HG02885 (cell line): ENCODE measurements around the gene NPLOC4.
"Not testable (repeated sequence)": the region's sequence is repeated elsewhere in the genome, so short reads cannot be mapped to it uniquely, and the experiment has no call there.

ENCODE experiments used
- ATAC-seq: cut with Tn5 transposase; IDR thresholded peaks from one replicate; pipeline ENCODE4 v1.9.1; 2021; ENCODE audit warnings: mild to moderate bottlenecking; ENCODE audit not compliant: unreplicated experiment, poor library complexity

Gene NPLOC4

GRCh38 chr17:81641825-81642489, 5.0 kb upstream of the NPLOC4 start:
- ATAC-seq = no peak

- ATAC-seq = no peak
Measured at GRCh38 chr17:81640011-81640410, 3.1 kb upstream of the NPLOC4 start.

GRCh38 chr17:81638683-81639082, 1.8 kb upstream of the NPLOC4 start:
- no peak for ATAC-seq

- peak; percentile 13 for ATAC-seq
Measured at GRCh38 chr17:81635973-81636504, 873 bp downstream of the NPLOC4 start.

- ATAC-seq = no peak
Measured at GRCh38 chr17:81635431-81635830, 1.5 kb downstream of the NPLOC4 start.

GRCh38 chr17:81631482-81631881, 5.4 kb downstream of the NPLOC4 start:
- ATAC-seq = no peak

GRCh38 chr17:81630274-81630673, 6.6 kb downstream of the NPLOC4 start:
- ATAC-seq = no peak

GRCh38 chr17:81621494-81622130, 15.3 kb downstream of the NPLOC4 start:
- no peak for ATAC-seq

- not testable (repeated sequence) for ATAC-seq
Measured at GRCh38 chr17:81618307-81618706, 18.6 kb downstream of the NPLOC4 start.

GRCh38 chr17:81616877-81617276, 20.0 kb downstream of the NPLOC4 start:
- no peak for ATAC-seq

- ATAC-seq = no peak
Measured at GRCh38 chr17:81615401-81615930, 21.4 kb downstream of the NPLOC4 start.

- ATAC-seq = no peak
Measured at GRCh38 chr17:81612172-81612970, 24.5 kb downstream of the NPLOC4 start.

GRCh38 chr17:81609541-81610311, 27.2 kb downstream of the NPLOC4 start:
- ATAC-seq = no peak

GRCh38 chr17:81608605-81609004, 28.3 kb downstream of the NPLOC4 start:
- ATAC-seq = no peak

GRCh38 chr17:81608082-81608481, 28.8 kb downstream of the NPLOC4 start:
- ATAC-seq = no peak

GRCh38 chr17:81607431-81607830, 29.5 kb downstream of the NPLOC4 start:
- ATAC-seq = no peak

GRCh38 chr17:81603846-81604610, 32.9 kb downstream of the NPLOC4 start:
- no peak for ATAC-seq

- no peak for ATAC-seq
Measured at GRCh38 chr17:81601525-81602120, 35.3 kb downstream of the NPLOC4 start.
